Measurements from ENCODE around the gene MALRD1. TPM values are rescaled to one million over a fixed set of nuclear protein-coding genes. Genes with fewer than 3 reads are reported as not detected.
"Not testable (repeated sequence)": the region's sequence is repeated elsewhere in the genome, so short reads cannot be mapped to it uniquely, and the experiment has no call there.

The MALRD1 gene
- total RNA-seq, 2 experiments from 2014 or later = not detected

- no peaks in the 10 kb centered on the region for H3K36me3 Mint-ChIP-seq (ENCODE audit: low read depth)
- H3K4me3 Mint-ChIP-seq = no peak overlapping the region
- DNase-seq = no peak
- ChIA-PET POLR2A (no interaction called here), CTCF (no interaction called here)
- H3K27ac Mint-ChIP-seq = no peak overlapping the region
- H3K9me3 Mint-ChIP-seq = no peaks in the 10 kb centered on the region
- H3K27me3 Mint-ChIP-seq = no peaks in the 10 kb centered on the region
- no peaks in the 10 kb centered on the region for H3K4me1 Mint-ChIP-seq
Measured at GRCh38 chr10:19500959-19501358, 452.4 kb downstream of the MALRD1 start.

DNA sequence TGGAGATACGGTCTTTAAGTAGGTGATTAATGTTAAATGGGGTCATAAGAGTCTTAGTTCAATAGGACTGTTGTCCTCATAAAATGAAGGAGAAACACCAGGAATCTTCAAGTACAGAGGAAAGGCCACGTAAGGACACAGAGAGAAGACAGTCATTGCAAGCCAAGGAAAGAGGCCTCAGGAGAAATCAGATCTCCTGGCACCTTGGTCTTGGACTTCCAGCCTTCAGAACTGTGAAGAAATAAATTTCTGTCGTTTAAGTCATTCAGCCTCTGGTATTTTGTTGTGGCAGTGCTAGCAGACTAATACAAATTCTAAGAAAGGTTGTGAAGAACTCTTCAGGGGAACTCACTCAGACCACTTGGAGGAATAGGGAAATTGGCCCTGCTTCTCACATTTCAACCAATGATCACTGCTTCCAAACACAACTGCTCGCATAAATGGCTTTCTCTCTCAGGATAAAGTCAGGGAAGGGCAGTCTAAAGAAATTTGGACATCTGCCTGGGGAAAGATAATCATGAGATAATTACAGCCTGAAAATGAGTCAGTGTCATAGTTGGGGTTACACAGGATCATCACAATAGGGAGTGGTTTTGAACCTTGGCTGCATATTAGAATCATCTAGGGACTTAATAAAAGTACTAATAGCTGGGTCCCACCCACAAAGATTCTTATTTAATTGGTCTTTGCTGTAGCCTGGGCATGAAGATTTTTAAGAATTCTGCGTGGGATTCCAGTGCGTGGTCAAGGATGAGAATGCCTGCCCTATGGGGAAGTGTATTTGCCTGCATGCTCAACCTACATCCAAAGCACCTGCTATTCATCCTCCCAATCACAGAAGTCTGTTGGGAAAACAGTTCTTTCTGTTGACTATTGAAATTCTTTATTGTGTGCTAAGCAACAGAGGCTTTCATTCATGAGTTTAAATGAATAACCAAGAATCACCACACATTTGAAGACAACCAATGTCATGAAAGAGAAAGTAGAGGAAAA lies 457.0 kb downstream of the MALRD1 start:
- H3K4me3 Mint-ChIP-seq = no peak overlapping the region
- ChIA-PET CTCF (no interaction called here), POLR2A (no interaction called here)
- DNase-seq = no peak
- no peaks in the 10 kb centered on the region for H3K4me1 Mint-ChIP-seq
- no peaks in the 10 kb centered on the region for H3K9me3 Mint-ChIP-seq
- no peak overlapping the region for H3K27ac Mint-ChIP-seq
- H3K27me3 Mint-ChIP-seq = no peaks in the 10 kb centered on the region
- H3K36me3 Mint-ChIP-seq (ENCODE audit: low read depth) = no peaks in the 10 kb centered on the region

DNA sequence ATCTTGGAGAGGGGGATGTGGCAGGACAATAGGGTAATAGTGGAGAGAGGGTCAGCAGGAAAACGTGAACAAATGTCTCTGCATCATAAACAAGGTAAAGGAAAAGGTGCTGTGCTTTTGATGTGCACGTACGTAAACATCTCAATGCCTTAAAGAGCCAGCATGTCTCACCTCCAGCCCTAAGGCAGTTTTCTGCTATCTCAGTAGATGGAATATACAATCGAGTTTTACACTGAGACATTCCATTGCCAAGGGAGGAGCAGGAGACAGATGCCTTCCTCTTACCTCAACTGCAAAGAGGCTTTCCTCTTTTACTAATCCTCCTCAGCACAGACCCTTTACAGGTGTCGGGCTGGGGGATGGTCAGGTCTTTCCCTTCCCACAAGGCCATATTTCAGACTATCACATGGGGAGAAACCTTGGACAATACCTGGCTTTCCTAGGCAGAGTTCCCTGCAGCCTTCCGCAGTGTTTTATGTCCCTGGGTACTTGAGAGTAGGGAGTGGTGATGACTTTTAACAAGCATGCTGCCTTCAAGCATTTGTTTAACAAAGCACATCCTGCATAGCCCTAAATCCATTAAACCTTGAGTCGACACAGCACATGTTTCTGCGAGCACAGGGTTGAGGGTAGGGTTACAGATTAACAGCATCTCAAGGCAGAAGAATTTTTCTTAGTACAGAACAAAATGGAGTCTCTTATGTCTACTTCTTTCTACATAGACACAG lies 461.6 kb downstream of the MALRD1 start:
- H3K4me1 Mint-ChIP-seq; POLR2A ChIA-PET; H3K27me3 Mint-ChIP-seq; DNase-seq; CTCF ChIA-PET; H3K36me3 Mint-ChIP-seq (ENCODE audit: low read depth); H3K4me3 Mint-ChIP-seq; H3K27ac Mint-ChIP-seq; H3K9me3 Mint-ChIP-seq: not testable (repeated sequence)

- Mint-ChIP-seq H3K4me1 (no peaks in the 10 kb centered on the region), H3K36me3 (ENCODE audit: low read depth) (no peaks in the 10 kb centered on the region), H3K4me3 (no peak overlapping the region), H3K9me3 (peaks cover 6% of the 10 kb centered on the region), H3K27me3 (no peaks in the 10 kb centered on the region), H3K27ac (no peak overlapping the region)
- DNase-seq = no peak
- ChIA-PET POLR2A (no interaction called here), CTCF (no interaction called here)
Measured at GRCh38 chr10:19518109-19518508, 469.5 kb downstream of the MALRD1 start.

GRCh38 chr10:19518632-19519031 lies 470.0 kb downstream of the MALRD1 start:
- no peak for DNase-seq
- CTCF ChIA-PET = no interaction called here
- no peak overlapping the region for H3K4me3 Mint-ChIP-seq
- no peaks in the 10 kb centered on the region for H3K36me3 Mint-ChIP-seq (ENCODE audit: low read depth)
- H3K4me1 Mint-ChIP-seq = no peaks in the 10 kb centered on the region
- POLR2A ChIA-PET = no interaction called here
- no peaks in the 10 kb centered on the region for H3K27me3 Mint-ChIP-seq
- H3K27ac Mint-ChIP-seq = no peak overlapping the region
- peaks cover 4% of the 10 kb centered on the region for H3K9me3 Mint-ChIP-seq

GRCh38 chr10:19531324-19531723 lies 482.7 kb downstream of the MALRD1 start:
- ChIA-PET CTCF (no interaction called here), POLR2A (no interaction called here)
- H3K27me3 Mint-ChIP-seq = no peaks in the 10 kb centered on the region
- no peak for DNase-seq
- H3K27ac Mint-ChIP-seq = no peak overlapping the region
- no peaks in the 10 kb centered on the region for H3K4me1 Mint-ChIP-seq
- no peaks in the 10 kb centered on the region for H3K36me3 Mint-ChIP-seq (ENCODE audit: low read depth)
- H3K9me3 Mint-ChIP-seq = no peaks in the 10 kb centered on the region
- H3K4me3 Mint-ChIP-seq = no peak overlapping the region

GRCh38 chr10:19532411-19532810 lies 483.8 kb downstream of the MALRD1 start:
- no peak for DNase-seq
- POLR2A ChIA-PET = no interaction called here
- H3K4me3 Mint-ChIP-seq = no peak overlapping the region
- H3K9me3 Mint-ChIP-seq = no peaks in the 10 kb centered on the region
- no peak overlapping the region for H3K27ac Mint-ChIP-seq
- no peaks in the 10 kb centered on the region for H3K36me3 Mint-ChIP-seq (ENCODE audit: low read depth)
- no peaks in the 10 kb centered on the region for H3K4me1 Mint-ChIP-seq
- CTCF ChIA-PET = no interaction called here
- no peaks in the 10 kb centered on the region for H3K27me3 Mint-ChIP-seq

DNA sequence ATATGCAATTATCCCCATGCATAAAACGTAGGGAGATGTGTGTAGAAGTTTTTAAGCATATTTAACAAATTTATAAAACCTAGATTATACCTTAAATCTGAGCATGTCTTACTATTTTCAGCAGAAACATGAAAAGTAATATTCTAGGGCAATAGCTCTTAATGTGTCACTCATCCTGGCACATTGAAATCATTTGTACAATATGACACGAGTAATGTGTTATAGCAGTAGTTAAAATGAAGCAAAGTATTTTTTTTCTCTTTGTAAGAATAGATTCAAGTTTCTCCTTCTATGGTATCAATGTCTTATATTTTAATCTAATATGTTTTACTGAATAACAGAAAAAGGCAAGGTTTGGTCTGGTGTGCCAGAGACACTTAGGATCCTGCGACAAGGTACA lies 492.7 kb downstream of the MALRD1 start:
- no peak for DNase-seq
- Mint-ChIP-seq H3K36me3 (ENCODE audit: low read depth) (no peaks in the 10 kb centered on the region), H3K4me1 (no peaks in the 10 kb centered on the region), H3K27ac (no peak overlapping the region), H3K4me3 (no peak overlapping the region), H3K9me3 (no peaks in the 10 kb centered on the region), H3K27me3 (no peaks in the 10 kb centered on the region)
- POLR2A ChIA-PET = no interaction called here
- CTCF ChIA-PET = no interaction called here

DNA sequence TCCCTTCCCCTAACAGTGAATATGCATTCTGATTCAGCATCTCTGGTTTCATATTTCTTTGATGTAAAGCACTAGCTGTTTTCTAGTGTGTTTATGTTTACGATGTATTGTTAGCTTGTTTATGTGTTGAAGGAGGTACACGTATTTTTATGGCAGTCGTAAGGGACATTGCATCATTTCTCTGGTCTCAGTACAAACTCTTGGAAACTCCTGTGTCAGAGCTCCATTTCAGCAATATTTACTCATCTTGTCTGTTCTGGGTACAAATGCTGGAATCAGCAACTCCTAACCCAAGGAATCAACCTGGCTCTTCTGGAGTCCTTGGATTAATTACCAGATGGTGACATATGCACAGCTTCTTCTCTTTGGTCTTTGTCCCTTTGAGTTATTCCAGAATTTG lies 497.6 kb downstream of the MALRD1 start:
- Mint-ChIP-seq H3K4me3 (no peak overlapping the region), H3K9me3 (peaks cover 3% of the 10 kb centered on the region), H3K36me3 (ENCODE audit: low read depth) (no peaks in the 10 kb centered on the region), H3K4me1 (no peaks in the 10 kb centered on the region), H3K27ac (no peak overlapping the region), H3K27me3 (no peaks in the 10 kb centered on the region)
- ChIA-PET CTCF (no interaction called here), POLR2A (no interaction called here)
- DNase-seq = no peak

GRCh38 chr10:19549503-19549902 lies 500.9 kb downstream of the MALRD1 start:
- no peaks in the 10 kb centered on the region for H3K36me3 Mint-ChIP-seq (ENCODE audit: low read depth)
- H3K4me3 Mint-ChIP-seq = no peak overlapping the region
- ChIA-PET CTCF (no interaction called here), POLR2A (no interaction called here)
- H3K27ac Mint-ChIP-seq = no peak overlapping the region
- H3K27me3 Mint-ChIP-seq = no peaks in the 10 kb centered on the region
- H3K4me1 Mint-ChIP-seq = no peaks in the 10 kb centered on the region
- no peak for DNase-seq
- peaks cover 6% of the 10 kb centered on the region for H3K9me3 Mint-ChIP-seq

DNA sequence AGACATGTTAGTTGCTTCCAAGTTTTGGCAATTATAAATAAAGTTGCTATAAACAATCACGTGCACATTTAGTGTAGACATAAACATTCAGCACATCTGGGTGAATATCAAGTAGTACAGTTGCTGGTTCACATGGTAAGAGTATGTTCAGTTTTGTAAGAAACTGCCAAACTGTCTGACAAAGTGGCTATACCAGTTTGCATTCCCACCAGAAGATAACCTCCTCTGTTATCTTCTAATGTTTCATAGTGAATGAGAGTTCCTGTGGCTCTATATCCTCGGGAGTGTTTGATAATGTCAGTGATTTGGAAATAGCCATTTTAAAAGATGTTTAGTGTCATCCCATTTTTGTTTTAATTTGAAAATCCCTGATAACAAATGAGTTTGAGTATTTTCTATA lies 508.1 kb downstream of the MALRD1 start:
- peaks cover 4% of the 10 kb centered on the region for H3K9me3 Mint-ChIP-seq
- H3K4me1 Mint-ChIP-seq = no peaks in the 10 kb centered on the region
- no peak overlapping the region for H3K27ac Mint-ChIP-seq
- POLR2A ChIA-PET = no interaction called here
- H3K36me3 Mint-ChIP-seq (ENCODE audit: low read depth) = no peaks in the 10 kb centered on the region
- H3K4me3 Mint-ChIP-seq = no peak overlapping the region
- H3K27me3 Mint-ChIP-seq = no peaks in the 10 kb centered on the region
- CTCF ChIA-PET = no interaction called here
- no peak for DNase-seq

DNA sequence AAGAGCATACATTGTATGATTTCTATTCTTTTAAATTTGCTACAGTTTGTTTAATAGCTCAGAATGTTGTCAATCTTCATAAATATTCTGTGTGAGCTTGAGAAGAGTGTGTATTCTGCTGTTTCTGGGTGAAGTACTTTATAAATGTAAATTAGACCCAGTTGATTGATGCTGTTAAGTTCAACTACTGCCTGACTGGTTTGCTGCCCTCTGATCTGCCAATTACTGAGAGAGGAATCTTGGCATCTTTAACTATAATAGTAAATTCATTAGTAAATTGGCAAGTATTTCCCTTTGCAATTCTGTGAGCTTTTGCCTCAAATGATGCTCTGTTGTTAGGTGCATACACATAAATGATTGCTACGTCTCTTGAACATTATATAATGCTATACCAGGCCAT lies 512.6 kb downstream of the MALRD1 start:
- ChIA-PET POLR2A (no interaction called here), CTCF (no interaction called here)
- Mint-ChIP-seq H3K4me1 (no peaks in the 10 kb centered on the region), H3K27me3 (no peaks in the 10 kb centered on the region), H3K36me3 (ENCODE audit: low read depth) (no peaks in the 10 kb centered on the region), H3K9me3 (no peaks in the 10 kb centered on the region), H3K27ac (no peak overlapping the region), H3K4me3 (no peak overlapping the region)
- DNase-seq = no peak

GRCh38 chr10:19563388-19564141 lies 515.0 kb downstream of the MALRD1 start:
- Mint-ChIP-seq H3K4me3 (no peak overlapping the region), H3K27me3 (no peaks in the 10 kb centered on the region), H3K36me3 (ENCODE audit: low read depth) (no peaks in the 10 kb centered on the region), H3K4me1 (no peaks in the 10 kb centered on the region), H3K9me3 (no peaks in the 10 kb centered on the region), H3K27ac (no peak overlapping the region)
- CTCF ChIA-PET = no interaction called here
- no peak for DNase-seq
- POLR2A ChIA-PET = no interaction called here
